ENCODE results near the gene HCFC1.

DNA sequence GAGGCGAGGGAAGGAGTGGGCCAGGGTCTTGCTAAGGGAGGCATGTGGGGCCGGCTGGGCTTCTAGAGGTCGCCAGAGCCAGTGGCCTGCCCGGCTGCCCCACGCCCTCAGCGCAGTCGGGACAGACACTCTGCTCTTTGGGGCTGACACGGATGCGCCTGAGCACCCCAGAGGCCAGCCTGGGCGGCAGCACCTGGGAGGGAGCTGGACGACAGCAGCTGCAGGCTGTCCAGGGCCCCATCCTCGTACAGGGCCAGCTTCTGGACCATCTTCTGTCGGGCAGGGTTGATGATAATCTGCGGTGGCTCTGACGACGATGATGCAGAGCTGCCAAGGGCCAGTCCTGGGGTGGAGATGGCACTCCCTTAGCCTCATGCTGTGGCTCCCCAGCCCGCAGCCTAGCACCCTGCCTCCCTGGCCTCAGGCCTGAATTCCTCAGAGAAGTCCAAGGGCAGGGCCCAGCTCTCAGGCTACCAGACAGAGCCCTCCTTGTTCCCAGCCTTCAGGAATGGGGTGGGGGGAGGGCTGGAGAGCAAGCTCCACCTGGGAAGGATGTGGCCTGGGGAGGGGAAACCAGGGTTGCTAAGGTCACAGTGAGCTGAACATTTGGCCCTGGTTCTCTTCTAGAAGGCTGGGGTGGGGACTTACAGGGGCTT, 40.8 kb upstream of the HCFC1 start:
- TF ChIP-seq POLR2A (IDR thresholded peaks at IDR 0.05; ENCODE audit: low read depth, low read length) (no peak), POLR2AphosphoS5 (IDR thresholded peaks at IDR 0.05; ENCODE audit: low read depth, low read length) (no peak), TAF1 (IDR thresholded peaks at IDR 0.05; ENCODE audit: borderline replicate concordance, low read depth, low read length) (no peak)
